GM18867 (cell line): ENCODE measurements around the gene HNRNPAB.

Experiments
- ATAC-seq: cut with Tn5 transposase; IDR thresholded peaks from one replicate; pipeline ENCODE4 v1.9.1; 2021; ENCODE audit warnings: mild to moderate bottlenecking, moderate library complexity; ENCODE audit not compliant: unreplicated experiment

HNRNPAB gene

DNA sequence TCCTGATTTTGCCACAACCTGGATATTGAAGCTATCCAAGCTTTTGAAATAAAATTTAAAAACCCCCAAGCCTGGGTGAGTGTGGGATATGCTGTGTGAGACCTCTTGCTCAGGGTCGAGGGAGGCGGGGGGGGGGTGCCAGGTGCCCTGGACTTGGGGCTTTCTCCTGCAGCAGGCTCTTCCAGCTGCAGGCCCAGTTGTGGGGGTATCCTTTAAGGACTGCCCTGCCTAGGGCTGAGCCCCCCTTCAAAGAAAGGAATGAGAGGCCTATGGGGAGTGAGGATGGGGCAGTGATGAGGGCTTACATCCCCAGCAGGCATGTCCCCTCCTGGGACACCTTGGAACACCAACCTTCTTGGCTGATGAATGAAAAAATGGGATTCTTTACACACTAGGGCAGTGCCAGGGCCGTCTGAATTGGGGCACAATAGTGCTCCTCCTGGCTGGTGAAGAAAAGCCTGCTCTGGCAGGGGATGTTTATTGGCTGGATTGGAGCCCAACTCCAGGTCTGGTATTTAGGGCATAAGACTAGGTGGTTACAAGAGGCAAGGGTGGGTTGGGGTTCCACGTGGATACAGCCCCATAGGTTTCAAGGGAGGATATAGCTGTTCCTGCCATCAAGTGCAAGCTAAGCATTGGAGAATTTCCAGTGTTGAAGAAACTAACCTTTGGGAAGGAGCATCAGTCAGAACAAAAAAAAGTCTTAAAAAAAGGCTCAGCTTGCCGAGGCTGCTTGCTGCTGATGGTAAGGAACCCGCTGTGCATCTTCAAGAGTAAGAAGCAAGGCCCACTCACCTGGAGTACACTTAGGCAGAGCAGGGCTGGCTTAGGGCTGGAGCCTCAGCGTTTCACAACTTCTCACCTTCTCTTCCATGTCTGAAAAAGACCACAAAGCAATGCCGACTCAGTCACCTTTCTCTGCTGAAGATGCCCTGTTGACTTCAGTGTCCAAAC, 7.0 kb downstream of the HNRNPAB start:
- ATAC-seq: no peak

DNA sequence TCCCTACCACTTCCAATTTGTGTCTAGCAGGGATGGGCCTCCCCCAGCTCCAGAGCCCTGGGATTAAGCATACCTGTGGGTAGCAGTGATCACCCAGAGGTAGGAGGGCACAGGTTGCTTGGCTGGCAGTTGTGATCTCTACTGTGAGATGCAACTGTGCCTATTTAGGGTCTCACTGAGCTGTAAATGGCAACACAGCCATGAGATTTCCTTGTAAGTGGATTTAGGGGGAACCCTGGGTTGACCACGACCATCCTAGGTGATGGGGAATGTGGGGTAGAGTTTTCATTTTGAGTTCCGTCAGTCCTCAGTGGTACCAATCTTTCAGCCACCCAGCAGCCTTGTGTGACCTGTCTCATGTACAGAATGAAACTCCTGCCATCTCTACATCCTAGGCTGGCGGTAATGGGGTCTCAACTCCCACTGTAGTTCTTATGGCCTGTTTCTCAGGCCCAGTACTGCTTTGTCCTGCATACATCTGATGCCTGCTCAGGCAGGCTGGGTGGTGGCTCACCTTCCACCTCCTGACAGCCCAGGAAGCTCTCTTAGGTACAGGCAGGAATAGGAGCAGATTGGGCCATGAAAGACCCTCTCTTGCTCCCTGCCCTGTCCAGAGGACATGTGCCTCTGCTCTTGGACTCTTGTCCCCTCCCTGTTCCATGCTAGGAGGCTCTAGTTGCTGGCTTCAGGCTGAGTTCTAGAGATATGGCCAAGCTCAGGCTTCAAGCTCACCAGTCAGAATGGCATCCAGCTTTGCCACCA, 8.1 kb downstream of the HNRNPAB start:
- no peak for ATAC-seq

DNA sequence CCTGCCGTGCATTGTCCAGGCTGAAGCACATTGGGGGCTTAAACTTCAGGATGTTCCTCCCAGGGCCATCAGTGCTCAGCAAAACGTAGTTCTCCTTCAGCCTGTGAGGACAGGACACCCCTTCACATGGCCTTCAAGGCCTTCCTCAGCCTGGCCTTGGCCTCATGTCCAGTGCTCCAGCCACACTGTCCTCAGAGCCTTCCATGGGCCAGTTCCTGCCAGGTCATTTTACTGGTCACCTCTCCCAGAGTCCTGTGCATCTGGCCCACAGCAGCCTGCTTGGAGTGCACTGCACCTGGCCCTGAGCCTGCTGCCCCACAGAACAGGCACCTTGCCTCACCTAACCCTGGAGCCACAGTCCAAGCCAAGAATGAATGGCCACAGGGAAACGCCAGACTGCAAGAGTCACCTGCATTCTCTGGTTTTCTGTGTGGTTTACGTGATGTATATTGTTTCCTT, 8.7 kb downstream of the HNRNPAB start:
- no peak for ATAC-seq

DNA sequence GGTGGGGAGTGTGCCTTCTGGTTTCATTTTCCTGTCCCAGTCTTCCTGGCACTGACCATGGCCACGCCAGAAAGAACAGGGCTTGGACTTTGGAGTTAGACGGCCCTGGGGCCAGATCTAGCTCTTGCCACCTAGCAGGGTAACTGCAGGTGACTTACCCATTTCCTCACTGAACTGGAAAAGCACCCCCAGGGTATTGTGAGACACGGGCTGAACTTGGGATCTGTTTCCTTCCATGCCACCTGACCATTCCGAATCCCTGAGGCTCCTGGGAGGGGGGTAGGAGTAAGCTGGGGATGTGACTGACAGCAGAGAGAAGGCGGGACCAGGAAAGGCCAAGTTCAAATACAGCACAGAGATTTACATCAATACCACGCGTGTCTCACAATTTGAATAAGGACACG, 9.4 kb downstream of the HNRNPAB start:
- no peak for ATAC-seq

DNA sequence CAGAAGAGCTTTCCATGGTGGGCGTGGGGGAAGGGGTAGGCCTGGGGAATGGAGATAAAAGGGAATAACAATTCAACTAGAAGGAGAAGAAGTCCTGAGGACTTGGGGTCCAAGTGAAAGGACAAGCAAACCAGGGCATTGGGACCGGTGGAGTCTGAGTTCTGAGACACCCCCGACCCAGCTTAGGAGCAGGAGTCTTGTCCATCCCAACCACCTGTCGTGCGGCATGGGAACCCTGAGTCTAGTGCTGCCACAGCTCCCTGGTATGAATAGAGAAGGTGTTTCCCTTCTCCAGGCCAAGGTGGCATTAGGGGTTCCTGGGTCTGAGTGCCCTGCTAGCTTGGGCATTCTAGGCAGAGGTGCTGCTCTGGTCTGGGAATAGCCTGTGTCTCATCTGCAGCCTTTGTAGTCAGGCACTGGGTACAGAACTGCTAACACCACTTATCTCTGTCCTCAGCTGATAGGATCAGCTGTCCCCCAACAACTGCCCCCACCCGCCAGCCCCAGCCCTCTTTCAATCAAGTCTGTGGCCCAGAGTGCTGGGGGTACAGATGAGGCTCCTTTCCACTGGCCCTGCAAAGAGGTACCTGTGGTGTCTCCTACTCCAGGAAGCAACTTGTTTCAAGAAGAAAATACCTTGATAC, 9.9 kb downstream of the HNRNPAB start:
- ATAC-seq: no peak

DNA sequence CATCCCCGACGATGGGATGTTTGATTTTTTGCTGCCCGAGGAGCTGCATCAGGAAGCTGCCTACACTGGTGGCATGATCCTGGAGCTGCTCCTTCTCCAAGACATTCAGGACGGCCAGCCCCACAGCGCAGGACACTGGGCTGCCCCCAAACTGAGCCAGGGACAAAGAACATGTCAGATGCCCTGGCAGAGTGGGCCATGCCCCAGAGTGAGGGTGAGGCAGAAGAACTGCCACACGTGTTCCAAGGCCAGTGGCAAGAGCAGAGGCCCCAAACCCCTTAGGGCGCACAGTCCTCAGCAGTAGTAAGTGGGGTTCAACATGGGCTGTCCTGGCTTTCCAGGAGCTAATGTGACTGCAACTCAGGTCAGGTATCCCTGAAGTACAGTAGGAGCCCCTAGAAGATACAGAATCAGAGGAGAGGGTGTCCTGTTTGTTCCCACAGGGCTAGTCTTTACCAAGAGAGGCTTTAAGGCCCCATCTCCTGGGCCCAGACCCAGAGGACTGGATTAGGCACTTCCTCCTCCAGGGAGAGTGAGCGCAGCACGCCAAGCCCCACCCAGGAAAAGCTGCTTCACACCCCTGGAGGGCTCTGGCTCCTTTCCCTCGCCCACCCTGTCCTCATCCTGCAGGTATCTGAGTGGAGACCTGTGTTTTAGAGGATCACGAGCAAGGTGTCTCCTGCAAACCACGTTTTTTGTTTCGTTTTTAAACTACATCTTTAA, 11.1 kb downstream of the HNRNPAB start:
- no peak for ATAC-seq

DNA sequence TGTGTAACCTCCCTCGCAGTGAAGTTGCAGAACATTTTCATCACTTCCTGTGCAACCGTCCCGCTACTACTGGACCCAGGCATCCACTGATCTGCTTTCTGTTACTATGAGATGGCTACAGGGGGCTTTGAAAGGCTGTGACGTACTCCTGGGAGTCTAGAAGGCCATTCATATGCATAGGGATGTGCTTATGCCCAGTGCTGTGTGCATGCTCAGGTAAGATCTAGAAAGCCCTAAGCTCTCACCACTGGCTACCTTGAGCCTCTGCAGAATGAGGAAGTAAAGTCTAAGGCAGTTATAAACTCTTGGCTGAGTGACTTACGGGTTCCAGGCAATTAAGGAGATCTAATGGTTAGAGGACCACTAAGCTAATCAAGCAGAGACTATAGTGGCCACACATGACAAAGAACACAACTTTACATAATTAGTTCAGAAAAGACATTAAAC, 11.8 kb downstream of the HNRNPAB start:
- ATAC-seq: no peak

DNA sequence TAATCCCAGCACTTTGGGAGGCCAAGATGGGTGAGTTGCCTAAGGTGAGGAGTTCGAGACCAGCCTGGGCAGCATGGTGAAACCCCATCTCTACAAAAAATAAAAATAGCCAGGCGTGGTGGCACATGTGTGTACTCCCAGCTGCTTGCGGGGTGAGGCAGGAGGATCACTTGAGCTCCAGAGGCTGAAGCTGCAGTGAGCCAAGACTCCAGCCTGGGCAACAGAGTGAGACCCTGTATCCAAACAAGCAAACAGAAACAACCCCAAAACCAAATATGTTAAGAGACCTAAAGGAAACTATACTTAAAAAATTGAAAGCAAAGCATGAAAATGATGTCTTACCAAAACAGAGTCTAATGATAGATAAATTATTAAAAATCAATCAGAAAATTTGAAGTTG, 12.4 kb downstream of the HNRNPAB start:
- ATAC-seq: no peak

DNA sequence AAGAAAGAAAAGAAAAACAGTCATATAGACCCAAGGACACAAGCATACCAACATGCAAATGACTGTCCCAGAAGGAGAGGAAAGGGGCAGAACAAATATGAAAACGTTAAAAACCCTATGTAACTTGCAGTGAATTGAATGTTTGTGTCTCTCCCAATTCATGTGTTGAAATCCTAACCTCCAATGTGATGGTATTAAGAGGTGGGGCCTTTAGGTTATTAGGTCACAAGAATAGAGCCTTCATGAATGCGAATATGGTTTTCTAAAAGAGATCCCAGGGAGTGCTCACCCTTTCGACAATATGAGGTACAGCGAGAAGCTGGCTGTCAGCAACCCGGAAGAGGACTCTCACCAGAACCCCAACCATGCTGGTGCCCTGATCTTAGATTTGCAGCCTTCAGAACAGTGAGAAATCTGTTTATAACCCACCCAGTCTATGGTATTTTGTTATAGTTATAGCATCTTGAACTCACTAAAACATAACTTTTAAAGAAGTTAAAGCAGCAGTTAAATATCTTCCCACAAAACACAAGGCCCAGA, 14.0 kb downstream of the HNRNPAB start:
- no peak for ATAC-seq

DNA sequence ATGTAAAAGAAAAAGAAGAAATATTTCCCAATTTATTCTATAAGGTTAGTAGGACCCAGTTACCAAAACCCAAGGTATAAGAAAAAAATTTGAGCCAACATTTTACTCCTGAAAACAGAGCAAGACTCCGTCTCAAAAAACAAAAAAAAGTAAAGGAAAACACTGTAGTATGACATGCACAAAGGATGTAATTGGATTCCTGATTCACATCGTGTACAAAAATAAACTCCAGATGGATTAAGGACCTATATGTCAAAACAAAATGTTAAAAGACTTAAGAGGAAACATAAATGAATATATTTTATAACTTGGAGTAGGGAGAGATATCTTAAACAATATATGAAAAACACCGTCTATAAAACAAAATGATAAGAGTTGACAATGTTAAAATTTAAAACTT, 14.5 kb downstream of the HNRNPAB start:
- no peak for ATAC-seq

DNA sequence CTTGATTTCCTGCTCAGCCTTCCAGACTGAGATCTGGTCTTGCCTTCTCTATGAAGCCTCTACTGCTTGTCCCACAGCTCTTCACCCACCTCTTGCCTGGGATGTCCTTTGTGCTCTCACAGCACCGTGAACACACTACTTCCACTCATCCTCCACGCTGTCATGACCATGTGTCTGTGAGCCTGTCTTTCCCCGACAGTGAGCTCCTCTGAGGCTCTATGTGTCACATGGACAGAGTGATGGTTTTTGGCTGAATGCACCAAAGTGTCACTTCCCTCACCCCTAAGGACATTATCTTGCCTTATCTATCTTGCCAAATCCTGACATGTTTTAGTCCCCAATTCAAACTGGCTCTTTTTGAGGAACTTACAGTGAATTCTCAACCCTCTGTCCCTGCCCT, 16.9 kb downstream of the HNRNPAB start:
- no peak for ATAC-seq

DNA sequence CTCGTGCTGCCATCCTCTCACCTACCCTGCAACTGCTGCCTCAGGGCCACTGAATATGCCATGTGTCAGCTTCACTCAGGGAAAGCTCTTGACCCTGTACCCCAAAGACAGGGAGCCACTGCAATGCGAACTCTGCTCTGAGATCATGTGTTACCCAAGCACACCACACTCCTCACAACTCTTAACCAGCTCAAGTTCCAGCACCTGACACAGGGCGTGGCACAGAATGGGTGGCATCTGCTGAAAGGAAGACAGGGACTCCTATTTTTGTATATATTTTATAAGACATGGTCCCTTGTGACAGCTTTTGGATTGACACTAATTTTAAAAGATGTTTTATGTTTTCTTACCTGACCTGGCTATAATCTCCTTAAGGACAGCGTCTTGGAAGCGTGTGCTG, 17.5 kb downstream of the HNRNPAB start:
- ATAC-seq: no peak

DNA sequence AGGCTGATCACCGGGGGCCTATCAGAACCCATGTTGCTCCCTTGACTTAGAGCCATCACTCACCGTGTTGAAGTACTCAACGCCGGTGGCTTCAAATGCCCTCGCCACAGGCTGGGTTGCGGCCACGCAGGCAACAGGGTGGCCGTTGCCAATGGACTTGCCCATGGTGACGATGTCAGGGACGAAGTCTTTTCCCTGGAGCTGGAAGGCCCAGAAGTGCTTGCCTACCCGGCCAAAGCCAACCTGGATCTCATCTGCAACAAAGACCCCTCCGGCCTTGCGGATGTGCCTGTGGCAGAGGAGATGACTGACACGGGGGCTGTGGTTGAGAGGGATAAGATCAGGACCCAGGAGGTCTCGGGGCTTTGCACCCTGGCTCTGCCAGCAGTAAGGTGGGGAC, 18.0 kb downstream of the HNRNPAB start:
- no peak for ATAC-seq

DNA sequence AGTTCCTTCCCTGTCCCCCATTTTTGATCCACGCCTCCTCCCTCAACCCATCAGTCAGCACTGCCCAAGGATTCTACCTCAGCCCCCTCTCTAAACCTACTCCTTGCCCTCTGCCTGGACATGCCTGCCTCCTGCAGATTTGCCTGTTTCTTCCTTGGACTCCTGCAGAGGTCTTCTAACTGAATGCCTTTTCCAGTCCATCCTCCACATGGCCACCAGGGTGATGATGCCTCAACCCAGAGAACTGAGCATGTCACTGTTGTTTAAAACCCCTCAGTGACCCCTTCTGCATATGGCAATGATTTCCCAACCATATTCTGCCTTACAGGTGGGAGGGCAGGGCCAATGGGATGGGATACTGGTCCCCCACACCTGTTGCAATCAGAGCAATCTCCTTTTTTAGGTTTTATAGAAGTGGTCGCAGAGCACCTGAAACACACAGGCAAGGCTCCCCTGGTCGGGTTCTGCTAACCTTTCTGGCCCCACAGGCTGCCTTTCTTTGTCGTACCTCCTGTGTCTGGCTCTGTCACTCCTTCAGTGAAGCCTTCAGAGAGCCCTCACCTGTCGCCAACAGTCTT, 19.0 kb downstream of the HNRNPAB start:
- no peak for ATAC-seq

DNA sequence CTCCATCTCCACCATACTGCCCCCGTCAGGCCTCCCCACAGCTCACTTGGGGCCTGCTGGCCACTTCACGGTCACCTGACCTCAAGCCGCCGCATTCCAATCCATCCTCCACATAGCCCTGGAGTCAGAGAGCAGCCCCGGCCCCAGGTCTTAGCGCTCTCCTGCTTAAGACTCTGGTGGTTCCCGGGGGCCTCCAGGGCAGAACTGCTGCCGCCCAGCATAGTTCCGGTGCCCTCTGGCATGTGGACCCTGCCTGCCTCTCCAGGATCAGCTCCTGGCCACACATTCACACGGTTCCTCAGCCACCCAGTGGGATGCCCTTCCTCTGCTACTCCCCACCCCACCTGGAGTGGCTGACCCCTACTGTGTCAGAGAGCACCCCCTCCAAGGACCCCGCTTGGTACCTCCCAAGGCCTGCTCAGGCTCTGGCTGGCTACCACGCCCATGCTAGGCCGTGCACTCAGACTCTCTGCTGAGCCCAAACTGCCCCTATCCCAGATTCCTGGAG, 19.5 kb downstream of the HNRNPAB start:
- no peak for ATAC-seq

DNA sequence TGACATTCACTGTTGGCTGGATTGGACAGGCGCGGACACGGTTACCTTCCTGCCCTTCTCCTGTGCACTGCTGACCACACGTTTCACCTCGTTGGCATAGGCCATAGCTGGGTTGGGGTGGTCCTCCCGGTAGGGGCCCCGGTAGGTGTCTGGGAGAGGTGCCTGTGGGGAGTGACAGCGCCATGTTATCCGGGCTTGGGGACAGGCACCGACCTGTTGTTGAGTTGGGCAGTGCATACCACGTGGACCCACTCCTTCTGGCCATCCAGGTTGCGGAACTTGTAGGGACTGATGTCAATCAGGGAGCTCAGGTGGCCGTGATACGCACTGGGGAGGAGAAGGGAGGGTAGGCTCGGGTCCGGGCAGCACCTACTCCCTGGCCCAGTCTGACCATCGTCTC, 20.1 kb downstream of the HNRNPAB start:
- ATAC-seq: no peak

DNA sequence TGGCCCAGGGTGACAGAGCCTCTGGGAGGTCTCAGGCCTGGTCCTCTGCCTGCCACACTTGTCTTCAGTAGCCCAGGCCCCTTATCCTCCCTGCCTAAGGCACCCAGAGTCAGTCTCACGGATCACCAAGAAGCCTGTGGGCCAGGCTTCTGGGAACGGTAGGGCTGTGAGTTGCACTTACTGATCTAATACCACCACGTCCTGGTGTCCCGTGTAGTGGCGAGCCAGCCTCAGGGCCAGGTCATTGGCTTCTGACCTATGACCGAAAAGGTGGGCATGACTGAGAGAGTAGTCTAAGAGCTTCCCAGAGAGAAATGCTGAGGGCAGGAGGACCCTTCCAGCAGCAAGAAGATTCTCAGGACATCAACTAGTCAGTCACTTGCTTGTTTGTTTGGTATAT, 20.8 kb downstream of the HNRNPAB start:
- ATAC-seq: no peak

DNA sequence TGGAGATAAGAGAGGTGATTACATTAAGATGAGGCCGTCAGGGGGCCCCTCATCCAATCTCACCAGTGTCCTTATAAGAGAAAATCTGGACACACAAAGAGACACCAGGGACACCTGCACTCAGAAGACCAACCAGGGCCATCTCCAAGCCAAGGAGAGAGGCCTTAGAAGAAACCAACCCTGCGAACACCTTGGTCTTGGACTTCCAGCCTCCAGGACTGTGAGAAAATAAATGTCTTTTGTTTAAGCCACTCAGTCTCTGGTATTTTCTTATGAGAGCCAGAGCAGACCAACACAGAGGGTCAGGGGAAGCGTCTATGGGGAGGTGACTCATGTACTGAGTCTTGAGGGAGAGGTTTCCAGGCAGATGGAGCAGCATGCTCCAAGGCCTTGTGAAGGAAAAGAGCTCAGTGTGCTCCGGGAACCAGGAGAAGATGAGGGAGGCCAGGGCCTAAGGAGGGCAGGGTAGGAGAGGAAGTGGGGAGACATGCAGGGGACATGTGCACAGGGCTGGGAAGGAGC, 22.9 kb downstream of the HNRNPAB start:
- no peak for ATAC-seq

DNA sequence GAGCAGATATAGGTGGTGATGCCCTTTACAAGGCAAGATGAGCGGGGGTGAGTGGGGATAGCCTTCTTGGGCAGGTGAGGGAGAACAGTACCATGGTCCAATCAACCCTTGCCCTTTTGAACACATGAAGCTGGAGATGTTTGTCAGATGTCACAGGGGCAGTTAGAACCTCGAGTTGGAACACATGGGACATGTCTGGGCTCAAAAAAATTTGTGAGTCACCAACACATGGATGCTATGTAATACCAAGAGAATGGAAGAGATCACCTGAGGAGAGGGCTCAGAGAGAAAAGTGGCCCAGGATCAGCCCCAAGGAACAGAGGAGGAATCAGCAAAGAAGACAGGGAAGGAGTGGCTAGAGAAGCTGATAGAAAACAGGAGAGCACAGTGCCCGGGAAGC, 23.6 kb downstream of the HNRNPAB start:
- no peak for ATAC-seq

DNA sequence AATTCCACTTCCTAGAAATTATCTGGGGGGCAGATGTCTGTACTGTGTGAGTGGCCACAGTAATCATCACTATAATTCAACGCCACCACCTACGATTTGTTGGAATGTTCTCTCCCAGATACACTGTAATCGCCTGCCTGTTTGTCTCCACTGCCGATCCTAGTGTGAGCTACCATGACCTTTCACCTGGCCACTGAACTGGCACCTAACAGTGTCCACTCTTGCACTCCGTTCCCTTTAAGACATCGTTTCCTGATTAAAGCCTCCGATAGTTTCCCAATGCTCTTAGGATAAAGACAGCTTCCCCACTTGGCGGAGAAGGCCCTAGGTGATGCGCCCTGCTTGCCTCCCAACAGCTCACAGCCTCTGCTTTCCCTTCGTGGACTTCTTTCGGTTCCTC, 24.3 kb downstream of the HNRNPAB start:
- ATAC-seq: no peak
